GM23248 (cell line): Measurements from ENCODE around the gene C1orf105.

Experiments
- EZH2 ChIP-seq: fragments of 200-600 bp; sonication (generic); IDR thresholded peaks from 2 replicates; pipeline ENCODE4 v1.6.1; 2018; ENCODE audit warnings: antibody characterized with exemption, mild to moderate bottlenecking; ENCODE audit not compliant: insufficient read depth, poor library complexity, severe bottlenecking
- EZH2phosphoT487 ChIP-seq: fragments of 200-600 bp; sonication (generic); IDR thresholded peaks from 2 replicates; pipeline ENCODE4 v1.6.1; 2018; ENCODE audit warnings: antibody characterized with exemption, moderate library complexity, mild to moderate bottlenecking, low read depth; ENCODE audit not compliant: insufficient read depth

DNA sequence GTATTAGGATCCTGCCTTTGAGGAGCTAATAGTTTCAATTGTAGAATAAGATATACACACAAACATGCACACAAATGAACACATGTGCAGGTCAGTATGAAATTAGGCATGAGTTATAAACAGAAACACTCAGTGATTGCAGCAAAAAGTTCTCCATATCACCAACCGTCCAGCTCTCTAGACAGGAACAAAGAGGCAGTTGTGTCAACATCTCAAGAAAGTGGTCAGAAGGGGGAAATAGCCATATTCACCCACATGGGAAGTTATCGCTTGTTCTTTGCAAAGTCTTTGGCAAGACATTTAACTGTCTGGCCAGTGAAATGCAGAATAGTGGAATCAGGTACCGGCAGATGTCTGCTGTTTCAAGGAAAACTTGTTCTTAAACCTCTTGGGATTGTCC is 52.8 kb downstream of the C1orf105 start:
- TF ChIP-seq EZH2phosphoT487 (no peak), EZH2 (no peak)
